GM21526 (cell line): ENCODE results near the gene CEACAM3.

Experiments used
- ATAC-seq: cut with Tn5 transposase; IDR thresholded peaks from one replicate; pipeline ENCODE4 v1.9.1; 2021; ENCODE audit warnings: moderate library complexity; ENCODE audit not compliant: unreplicated experiment, low FRiP score

The CEACAM3 gene

DNA sequence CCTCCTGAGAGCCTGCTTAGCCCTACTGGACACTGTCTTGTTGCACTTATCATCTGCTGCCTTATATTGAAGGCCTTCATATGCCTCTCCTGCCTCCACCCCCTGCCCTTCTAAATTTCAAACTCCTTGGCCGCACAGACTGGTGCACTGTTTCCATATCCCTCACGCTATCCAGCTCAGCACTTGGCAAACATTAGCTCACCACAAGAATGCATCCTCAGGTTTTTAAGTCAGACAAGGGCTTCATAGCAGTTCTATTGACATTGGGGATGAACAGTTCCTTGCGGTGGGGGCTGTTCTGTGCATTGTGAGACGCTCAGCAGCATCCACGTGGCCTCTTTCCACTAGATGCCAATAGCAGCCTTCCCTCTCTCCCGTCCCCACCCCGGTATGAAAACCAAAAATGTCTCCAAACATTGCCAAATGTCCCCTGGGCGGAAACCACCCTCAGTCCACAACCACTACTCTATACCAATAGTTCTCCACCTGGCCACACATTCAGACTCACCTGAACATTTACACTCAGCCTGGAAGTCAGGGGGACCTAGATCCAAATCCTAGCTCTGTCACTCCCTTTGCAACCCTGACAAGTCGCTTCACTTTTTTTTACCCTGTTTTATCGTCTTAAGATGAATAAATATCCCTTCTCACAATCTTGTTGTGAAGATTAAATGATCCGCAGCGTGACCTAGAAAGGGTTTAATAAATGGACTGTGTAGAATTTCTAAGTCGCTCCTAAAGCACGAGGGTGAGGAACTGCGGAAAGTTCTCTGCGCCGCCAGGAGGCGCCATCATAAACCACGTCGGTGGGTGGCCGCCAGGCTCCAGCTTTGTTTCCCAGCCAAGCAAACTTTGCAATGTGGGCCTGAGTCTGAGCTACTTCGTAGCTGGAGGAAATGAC lies 3.6 kb upstream of the CEACAM3 start:
- ATAC-seq: no peak

DNA sequence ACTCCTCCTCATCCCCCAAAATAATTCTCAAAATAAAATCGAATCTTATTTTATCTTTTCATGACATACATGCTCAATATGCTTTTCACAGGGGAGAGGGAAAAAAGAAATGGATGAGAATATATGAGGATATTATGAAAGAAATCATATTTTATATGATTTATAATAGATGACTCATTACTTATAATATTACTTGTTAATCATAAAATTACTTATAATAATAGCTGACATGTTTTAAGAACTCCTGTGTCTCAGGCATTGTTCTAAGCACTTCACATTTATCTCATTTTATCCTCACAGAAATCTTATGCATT lies 3.0 kb upstream of the CEACAM3 start:
- ATAC-seq: no peak

DNA sequence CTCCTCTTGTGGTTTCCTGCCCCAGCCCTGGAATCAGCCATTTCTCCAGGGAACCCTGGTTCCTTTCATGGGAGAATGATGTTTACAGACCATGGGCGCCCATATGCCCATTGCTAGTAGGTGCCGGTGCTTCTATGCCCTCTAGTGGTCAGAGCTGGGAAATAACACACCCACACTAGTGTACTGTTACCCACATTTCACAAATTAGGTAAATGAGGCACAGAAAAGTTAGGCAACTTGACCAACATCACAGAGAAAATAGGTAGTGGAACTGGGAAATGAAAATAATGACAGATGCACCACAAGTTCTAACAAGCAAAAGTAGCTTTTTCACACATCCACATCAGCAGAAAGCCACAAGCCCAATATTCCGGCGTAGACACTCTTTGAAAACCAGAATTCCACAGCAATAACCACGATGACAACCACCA lies 1.3 kb upstream of the CEACAM3 start:
- peak; percentile 62 for ATAC-seq

DNA sequence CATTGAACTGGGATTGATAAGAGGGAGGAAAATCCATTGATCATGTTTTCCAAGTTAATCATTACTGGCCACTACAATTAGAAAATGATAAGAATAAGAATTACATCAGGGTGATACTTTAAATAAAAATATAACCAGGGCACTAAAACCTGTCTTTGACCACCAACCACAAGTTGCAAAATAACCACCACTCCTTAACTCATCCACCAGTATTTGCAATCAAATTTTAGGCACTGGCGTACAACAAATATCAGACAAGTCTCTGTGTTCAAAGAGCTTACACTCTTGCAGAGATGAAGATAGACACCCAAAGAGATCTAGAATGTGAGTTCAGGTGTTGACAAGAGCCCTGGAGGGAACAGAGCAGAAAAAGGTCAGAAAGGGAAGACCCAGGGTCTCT lies 514 bp downstream of the CEACAM3 start:
- no peak for ATAC-seq

DNA sequence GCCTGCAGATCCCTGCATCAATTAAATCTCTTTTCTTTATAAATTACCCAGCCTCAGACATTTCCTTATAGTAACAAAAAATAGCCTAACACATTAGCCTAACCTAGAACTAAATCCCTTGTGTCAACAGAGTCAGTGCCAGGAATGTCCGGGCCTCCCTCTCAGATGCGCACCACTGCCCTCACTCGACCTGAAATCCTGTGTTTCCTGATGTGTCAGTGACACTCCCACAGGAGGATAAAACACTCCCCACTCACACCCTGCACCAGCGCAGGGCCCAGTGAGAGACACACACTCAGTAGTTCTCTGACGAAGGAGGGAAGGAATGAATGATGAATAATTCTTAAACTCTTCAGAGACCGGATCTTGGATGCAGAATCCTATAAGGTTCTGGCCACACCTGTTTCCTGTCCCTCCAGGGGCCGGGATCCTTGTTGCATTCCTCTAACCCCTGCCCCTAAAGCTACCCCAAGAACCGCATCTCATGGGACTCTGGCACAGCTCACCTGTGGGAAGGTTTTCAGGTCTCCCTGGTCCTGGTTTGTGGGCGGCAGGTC lies 3.1 kb downstream of the CEACAM3 start:
- no peak for ATAC-seq

DNA sequence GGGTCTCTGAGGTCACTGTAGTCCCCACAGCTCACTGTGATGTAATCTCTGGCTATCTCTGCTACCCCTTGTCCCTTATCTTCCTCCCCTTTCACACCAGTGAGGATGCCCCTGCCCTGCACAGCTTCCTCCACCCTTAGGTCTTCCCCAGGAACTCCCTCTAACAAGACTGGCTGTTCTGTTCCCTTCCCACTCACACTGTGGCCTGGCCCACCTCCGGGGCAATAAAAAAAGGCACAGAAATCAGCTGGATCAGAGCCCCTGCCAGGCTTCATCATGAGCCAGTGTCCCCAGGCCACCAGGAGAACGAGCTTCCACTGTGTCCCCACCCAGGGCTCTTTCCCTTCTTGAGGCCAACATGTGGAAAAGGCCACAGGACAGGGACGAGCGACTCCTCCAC lies 4.6 kb downstream of the CEACAM3 start:
- ATAC-seq: no peak

DNA sequence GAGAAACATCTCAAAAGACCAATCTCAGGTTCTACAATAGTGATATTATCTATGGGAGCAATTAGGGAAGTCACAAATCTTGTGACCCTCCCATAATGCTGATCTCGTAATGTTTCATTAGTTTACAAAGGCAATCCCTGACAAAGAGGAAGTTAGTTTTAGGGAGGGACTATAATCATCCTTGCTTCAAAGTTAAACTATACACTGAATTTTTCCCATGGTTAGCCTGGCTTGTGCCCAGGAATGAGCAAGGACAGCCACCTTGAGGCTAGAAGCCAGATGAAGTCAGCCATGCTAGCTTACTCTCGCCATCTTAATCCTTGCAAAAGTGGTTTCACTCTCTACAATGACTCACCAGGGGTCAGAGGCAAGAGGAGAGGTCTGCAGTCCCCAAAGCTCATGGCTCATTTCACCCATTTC lies 5.4 kb downstream of the CEACAM3 start:
- ATAC-seq: no peak

DNA sequence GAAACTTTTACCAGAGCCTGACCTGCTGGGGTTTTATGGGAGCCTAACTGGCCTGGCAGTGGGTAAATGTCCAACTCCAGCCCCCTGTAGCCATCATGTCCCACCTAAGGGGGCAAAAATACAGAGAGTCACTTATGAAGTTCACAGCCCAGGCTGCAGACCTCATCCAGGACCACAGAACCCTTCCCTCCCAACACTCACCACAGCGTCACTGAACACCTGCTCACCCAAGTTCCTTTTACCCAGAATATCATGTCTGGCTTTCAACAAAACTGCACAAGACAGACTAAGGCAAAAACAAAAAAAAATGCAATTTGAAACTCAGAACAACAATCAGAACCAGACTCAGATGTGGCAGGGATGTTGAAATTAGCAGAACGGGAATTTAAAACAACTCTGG lies 6.4 kb downstream of the CEACAM3 start:
- ATAC-seq: no peak

DNA sequence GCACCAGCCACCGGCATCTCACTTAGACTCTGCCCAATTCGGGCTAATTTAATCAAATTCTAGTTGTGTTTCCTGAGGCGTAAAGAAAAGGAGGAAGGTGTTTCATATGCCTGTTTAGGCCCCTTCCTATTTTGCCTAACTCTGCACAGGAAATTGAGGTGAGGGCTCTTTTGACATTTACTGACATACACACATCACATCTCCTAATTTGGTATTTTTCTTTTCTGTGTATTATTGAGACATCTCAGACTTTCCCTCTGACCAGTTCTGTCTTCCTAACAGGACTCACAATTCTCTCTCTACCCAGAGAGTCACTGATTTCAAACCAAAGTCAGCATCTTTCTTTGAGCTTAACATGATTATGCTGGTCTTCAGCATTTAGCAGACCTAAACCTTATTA lies 7.9 kb downstream of the CEACAM3 start:
- no peak for ATAC-seq

DNA sequence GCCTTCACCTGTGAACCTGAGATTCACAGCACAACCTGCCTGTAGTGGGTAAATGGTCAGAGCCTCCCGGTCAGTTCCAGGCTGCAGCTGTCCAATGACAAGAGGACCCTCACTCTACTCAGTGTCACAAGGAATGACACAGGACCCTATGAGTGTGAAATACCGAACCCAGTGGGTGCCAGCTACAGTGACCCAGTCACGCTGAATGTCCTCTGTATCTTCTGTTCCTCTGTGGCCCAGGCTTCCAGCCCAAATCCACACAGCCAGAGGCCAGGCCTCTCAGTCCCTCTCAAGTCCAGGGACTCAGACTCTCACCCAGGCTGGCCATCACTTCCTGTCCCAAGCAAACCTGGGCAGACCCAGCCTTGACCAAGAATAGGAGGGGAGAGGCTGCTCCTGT lies 10.8 kb downstream of the CEACAM3 start:
- ATAC-seq: no peak

DNA sequence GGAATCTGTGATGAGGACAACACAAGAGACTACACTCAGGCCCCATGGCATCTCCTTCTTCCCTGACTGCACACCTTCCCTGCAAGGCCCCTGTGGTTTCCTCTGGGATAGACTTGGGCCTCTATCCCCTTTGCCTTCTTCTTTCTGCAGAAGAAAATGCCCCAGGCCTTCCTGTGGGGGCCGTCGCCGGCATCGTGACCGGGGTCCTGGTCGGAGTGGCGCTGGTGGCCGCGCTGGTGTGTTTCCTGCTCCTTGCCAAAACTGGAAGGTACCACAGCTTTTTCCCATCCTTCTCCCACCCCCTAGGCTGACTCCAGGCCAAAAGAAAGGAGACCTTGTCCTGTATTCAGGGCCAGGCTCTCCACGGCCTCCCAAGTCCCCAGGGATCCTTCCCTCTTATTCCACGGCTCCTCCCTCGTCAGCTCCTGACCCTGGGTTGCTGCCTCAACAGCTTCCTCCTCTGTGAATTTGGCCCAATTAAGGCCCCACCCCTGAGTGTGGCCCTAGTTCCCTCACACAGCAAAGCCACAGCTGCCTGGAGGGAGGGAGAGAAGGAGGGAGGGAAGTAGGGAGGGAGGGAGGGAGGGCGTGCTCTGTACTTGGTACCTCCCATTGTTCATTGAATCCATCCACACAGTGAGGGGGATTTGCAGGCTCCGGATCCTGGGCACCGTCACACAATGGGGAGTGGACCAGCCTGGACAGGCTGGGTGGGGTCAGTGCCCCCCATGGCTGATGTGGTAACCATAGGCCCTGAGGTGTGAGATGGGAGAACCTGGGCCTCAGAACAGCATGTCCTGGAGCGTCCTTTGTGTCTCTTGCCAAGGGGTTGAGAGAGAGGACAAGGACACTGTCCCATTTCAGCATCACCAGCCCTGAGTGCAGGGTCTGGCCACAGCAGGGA lies 12.5 kb downstream of the CEACAM3 start:
- ATAC-seq: no peak

DNA sequence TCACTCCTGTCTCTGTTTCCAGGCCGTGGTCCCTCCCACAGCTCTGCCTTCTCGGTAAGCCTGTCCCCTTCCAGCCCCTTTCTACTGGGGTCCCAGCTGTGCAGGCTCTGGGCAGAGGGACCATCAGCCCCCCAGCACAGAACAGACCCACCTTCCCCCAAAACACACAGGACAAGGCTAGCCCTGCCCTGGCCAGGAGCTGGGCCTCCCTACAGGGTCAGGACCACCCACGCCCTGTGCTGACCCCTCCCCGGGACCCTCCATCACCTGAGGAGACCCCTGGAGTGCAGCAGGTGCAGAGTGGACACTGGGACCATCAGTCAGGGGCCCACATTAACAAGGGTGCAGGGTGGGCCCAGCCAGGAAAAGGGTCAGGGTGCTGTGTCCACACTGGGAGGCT lies 13.9 kb downstream of the CEACAM3 start:
- no peak for ATAC-seq

DNA sequence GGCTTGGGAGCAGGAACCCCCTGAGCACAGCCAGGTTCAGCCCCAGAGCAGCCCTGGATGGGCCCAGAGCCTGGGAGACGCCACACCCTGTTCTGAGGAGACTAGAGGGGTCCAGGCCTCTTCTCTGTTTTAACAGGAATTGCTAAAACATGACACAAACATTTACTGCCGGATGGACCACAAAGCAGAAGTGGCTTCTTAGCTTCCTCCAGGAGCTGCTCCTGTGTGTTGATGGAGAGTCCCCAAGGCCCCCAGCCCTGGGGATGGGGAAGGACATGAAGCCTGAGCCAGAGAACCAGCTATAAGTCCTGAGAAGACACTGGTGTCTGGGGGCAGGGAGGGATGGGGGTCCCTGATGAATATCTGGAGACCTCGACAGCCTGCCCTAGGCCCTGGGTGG lies 14.6 kb downstream of the CEACAM3 start:
- no peak for ATAC-seq

DNA sequence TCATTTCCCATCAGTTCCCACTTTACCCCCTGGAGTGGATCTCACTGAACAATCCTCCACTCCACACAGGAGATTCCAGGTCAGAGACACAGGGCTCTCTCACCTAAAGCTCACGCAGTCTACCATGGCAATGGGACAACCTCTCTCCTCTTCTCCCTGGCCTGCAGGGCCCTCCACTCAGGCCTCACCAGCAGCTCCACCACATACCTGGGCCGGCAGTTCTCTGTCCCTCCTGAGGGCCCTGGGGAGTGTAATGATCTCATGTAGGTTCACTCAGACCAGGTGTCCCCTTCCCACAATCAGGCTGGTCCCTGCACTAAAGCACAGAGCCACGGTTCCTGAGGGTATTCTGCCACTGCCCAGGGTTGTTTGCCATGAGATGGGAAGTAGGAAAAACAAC lies 15.6 kb downstream of the CEACAM3 start:
- ATAC-seq: no peak

DNA sequence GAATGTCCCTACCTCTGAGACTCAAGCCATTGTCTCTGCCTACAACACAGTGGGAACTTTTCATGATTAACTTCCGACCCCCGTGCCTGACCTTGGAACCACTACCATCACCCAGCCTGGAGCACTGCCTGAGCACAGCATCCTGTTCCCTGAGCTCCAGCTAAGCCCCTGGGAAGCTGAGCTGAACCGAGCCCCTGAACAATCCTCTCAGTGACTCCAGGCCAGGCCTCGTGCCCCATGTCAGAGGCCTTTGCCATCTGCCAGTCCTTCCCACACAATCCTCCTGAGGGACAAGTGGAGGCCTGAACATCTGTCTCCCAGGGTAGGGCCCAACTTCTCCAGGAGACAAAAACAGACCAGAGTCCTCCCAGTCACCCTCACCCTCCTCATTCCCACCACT lies 17.5 kb downstream of the CEACAM3 start:
- ATAC-seq: no peak

DNA sequence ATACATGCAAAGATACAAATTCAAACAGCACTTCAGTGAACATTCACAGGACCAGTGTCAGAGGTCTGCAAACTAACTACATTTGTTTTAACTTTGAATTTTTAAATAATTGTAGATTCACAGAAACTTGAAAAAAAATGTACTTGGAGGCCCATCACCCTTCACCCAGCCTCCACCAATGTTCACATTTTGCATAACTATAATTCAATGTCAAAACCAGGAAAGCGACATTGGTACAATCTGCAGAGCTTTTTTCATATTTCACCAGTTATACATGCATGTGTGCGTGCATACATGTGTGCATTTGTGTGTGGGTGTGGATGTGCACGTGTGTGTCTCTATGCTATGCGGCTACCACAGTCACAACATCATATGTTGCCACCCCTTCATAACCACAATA lies 18.9 kb downstream of the CEACAM3 start:
- no peak for ATAC-seq

DNA sequence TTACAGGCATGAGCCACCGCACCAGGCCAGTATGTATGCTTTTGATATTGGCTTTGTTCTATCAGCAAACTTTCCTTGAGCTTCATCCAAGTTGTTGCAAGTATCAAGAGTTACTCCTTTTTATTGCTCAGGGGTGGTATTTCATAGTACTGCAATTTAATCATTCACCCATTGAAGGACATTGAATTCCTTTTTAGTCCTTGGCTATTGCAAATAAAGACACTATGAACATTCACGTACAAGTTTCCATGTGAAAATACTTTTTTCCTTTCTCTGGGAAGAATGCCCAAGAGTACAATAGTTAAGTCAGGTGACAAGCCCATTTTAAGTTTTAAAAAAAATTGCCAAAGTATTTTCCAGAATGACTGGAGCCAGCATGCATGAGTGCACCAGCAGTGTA lies 20.4 kb downstream of the CEACAM3 start:
- ATAC-seq: no peak

DNA sequence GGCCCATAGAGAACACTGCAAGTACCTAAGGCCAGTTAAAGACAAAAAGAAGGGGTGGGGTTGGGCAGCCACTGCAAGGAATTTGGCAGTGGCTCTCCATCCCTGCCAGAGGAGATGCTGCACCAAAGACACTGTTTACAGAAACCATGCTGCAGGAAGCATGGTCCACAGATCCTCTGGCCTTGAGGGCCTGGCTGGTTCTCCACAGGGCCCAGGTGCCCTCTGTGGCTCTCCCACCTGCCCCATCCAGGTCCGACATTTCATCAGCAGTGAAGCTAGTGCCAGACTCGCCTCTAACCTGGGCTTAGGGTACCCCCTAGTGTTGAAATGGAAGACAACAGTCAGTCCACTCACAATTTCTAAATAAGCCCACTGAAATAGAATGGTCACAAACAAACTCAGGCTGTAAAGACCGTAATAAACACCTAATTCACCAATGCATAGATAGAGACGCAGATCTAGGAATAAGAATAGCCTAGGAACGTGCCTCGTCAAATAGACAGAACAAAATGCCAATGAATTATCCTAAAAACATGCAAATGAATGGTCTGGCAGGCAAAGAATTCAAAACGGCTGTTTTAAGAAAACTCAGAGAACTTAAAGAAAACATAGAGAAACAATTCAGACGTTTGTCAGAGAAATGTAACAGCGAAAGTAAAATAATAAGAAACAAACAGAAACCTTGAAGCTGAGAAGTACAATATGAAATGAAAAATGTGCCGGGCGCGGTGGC lies 24.8 kb downstream of the CEACAM3 start:
- no peak for ATAC-seq

DNA sequence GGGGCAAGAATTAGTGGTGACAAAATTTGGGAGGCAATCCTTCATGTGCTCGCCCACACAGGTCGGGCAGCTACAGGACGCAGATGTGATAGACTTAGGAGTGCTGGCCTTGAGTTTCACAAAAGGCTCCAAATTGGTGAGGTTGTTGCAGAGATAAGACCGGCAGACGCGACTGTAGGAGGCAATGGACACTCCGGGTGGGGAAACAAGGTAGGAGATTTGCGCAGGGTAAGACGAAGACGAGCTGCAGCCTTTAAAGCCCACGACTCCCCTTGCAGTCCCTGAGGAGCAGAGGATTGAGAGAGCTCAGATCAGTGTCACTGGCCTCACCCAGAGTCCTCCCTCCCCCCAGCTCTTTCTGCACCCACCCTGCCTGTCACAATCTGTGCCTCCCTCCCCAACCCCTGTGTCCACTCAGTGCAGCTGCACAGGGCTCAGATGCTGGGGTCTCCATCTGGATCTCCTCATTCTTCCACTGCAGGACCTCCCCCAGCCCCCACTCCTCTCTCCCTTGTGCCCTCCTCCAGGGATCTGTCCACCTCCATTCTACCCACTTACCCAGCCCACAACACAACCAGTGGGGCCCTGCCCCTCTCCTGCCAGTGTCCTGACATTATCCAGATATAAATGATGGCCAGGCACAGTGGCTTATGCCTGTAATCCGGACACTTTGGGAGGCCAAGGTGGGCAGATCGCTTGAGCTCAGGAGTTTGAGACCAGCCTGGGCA lies 41.8 kb downstream of the CEACAM3 start:
- ATAC-seq: no peak

DNA sequence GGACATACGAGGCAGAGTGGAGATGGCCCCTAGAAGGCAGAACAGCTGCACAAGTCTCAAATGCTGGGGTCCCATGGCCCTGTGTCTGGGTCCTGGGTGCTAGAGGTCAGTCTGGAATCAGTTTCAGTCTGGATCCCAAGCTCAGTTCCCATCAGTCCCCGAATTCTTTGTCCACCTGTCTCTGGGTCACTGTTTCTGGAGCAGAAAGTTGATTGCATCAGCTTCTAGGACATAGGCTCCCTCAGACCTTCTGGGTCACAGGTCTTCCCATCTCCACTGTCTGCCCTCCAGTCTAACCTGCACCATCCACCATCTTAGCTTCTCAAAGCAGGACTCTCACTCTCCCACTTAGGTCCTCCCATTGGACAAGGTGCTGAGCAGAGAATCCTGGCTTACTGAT lies 42.8 kb downstream of the CEACAM3 start:
- ATAC-seq: no peak
